SJSA1 (cell line): ENCODE data around the gene FGF1. TPM values are rescaled to one million over a fixed set of nuclear protein-coding genes. Genes with fewer than 3 reads are reported as not detected.

ENCODE experiments used
- DNase-seq, 2 experiments: peaks; one replicate each; pipeline ENCODE4 v3.0.0-alpha.2; 2015 to 2020; ENCODE audit warnings: low spot score in 2 of 2, low read depth in 1 of 2
- H3K27ac ChIP-seq: fragments of 250-450 bp; sonication (Bioruptor Pico); 2 replicates; pipeline ENCODE4 v1.5.1; 2020; ENCODE audit warnings: mild to moderate bottlenecking, moderate library complexity
- H3K27me3 ChIP-seq: fragments of 250-450 bp; sonication (Bioruptor Pico); replicated peaks from 2 replicates; pipeline ENCODE4 v1.5.1; 2020; ENCODE audit warnings: mild to moderate bottlenecking, moderate library complexity
- H3K36me3 ChIP-seq: fragments of 250-450 bp; sonication (Bioruptor Pico); 2 replicates; pipeline ENCODE4 v1.5.1; 2020; ENCODE audit warnings: mild to moderate bottlenecking
- H3K4me1 ChIP-seq: fragments of 250-450 bp; sonication (Bioruptor Pico); replicated peaks from 2 replicates; pipeline ENCODE4 v1.6.1; 2021; ENCODE audit warnings: mild to moderate bottlenecking
- H3K4me3 ChIP-seq: fragments of 250-450 bp; sonication (Bioruptor Pico); 2 replicates; pipeline ENCODE4 v1.5.1; 2020; ENCODE audit warnings: mild to moderate bottlenecking
- H3K9me3 ChIP-seq: fragments of 250-450 bp; sonication (Bioruptor Pico); replicated peaks from 2 replicates; pipeline ENCODE4 v1.5.1; 2020; ENCODE audit warnings: mild to moderate bottlenecking
- total RNA-seq: library from RNA; depleted of rRNA; stranded (reverse); fragments of >200 nt; shearing (Covaris generic); gene quantifications from 2 replicates; pipeline ENCODE4 v1.2.3, GENCODE V29; 2014

Gene FGF1
- total RNA-seq, 1 experiment from 2014 or later: 36.7 TPM

DNA sequence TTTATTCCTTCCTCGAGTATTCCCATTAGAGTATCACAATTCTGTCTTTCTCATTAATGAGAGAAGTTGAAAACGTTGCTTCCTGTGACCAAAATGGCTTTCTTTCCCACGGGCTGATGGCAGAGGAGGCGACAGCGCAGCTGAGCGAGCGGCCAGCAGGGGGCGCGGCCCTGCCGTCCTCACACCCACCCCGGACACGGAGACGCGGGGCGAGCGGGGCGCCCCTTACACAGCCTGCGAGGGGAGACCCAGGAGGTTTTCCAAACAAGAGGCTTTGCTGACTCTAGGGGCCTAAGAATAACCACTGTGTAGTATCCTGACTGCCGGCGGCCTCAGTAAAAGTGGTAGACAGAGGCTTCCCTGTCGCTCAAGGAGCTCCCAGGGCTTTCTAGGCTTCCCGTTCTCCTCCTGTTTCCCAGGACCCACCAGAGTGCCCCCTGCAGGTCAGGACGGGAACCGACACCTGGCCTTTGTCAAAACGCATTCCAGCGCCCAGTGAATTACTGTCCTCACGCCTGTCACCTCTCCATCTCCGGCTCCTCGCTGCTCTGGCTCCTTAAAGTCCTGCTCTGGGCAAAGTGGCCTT, 27.3 kb upstream of the FGF1 start:
- H3K27me3 ChIP-seq: no peaks in the 10 kb centered on the region
- peak; percentile 94 to 99 for DNase-seq
- no peaks in the 10 kb centered on the region for H3K9me3 ChIP-seq
- H3K4me3 ChIP-seq: peak overlapping the region; percentile 50
- no peaks in the 10 kb centered on the region for H3K36me3 ChIP-seq
- peak overlapping the region; percentile 59 for H3K27ac ChIP-seq
- peaks cover 9% of the 10 kb centered on the region for H3K4me1 ChIP-seq

DNA sequence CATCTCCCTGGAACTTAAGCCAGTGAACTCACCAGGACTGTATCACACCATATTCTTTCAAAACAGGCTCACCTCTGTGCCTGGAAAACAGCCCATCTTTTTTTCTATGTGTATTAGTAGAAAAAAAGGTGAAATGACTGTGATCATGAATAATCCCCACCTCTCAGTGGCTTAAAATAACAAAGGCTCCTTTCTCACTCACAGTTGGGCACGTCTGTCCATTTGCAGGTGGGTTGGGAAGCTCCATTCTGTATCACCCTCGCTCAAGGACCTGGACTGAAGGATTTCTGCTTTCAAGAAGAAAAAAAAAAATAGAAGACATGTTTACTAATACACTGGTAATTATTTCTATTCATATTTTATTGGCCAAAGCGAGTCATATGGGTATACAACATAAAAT, 17.3 kb upstream of the FGF1 start:
- Histone ChIP-seq H3K27me3 (no peaks in the 10 kb centered on the region), H3K4me3 (no peak overlapping the region), H3K9me3 (no peaks in the 10 kb centered on the region), H3K36me3 (no peaks in the 10 kb centered on the region), H3K27ac (no peak overlapping the region), H3K4me1 (peaks cover 5% of the 10 kb centered on the region)
- DNase-seq: no peak

DNA sequence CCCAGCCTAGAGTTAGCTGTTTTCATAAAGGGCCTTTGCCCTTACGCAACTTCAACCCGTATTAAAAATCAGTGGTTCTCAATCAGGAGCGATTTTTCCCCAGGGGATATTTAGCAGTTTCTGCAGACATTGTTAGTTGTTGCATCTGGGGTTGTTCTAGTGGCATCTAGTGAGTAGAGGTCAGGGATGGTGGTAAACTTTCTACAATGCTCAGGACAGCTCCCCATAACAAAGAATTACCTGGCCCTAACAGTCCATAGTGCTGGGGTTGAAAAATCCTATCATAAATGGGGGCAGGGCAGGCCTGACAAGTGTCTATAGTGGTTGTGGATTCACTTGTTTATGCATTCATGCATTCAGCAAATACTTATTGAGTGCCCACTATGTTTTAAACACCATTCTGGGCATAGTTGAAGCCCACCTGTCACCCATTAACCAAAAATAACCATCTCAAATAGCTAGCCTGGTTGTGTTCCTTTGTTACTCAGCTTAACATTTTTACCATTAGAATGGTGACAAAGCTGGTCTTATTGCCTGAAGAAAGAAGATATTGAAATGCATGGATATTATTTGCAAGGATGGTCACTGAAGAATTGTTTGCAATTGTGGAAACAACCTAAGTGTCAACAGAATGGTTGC, 15.9 kb upstream of the FGF1 start:
- Histone ChIP-seq H3K4me3 (no peak overlapping the region), H3K27me3 (no peaks in the 10 kb centered on the region), H3K27ac (no peak overlapping the region), H3K9me3 (no peaks in the 10 kb centered on the region), H3K4me1 (peaks cover 11% of the 10 kb centered on the region), H3K36me3 (no peaks in the 10 kb centered on the region)
- no peak for DNase-seq

DNA sequence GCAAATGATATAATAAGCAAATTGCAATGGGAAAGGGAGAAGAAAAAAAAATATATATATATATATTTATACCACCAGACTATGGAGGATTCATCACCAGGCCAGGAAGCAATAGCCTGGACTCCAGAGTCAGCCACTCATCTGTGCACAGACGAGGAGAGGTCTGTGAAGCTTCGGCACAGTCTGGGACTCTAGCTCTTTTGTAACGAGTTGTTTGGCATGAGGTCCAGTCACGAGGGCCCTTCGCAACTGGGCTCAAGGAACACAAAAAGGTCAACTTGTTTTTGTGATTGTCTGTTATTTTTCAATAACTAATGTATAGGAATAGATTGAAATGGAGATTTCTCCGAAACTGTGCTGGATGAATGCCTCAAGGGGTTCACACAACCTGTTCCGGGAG, 14.7 kb upstream of the FGF1 start:
- no peaks in the 10 kb centered on the region for H3K27me3 ChIP-seq
- peaks cover 11% of the 10 kb centered on the region for H3K4me1 ChIP-seq
- H3K27ac ChIP-seq: no peak overlapping the region
- H3K9me3 ChIP-seq: no peaks in the 10 kb centered on the region
- no peaks in the 10 kb centered on the region for H3K36me3 ChIP-seq
- DNase-seq: no peak
- no peak overlapping the region for H3K4me3 ChIP-seq

DNA sequence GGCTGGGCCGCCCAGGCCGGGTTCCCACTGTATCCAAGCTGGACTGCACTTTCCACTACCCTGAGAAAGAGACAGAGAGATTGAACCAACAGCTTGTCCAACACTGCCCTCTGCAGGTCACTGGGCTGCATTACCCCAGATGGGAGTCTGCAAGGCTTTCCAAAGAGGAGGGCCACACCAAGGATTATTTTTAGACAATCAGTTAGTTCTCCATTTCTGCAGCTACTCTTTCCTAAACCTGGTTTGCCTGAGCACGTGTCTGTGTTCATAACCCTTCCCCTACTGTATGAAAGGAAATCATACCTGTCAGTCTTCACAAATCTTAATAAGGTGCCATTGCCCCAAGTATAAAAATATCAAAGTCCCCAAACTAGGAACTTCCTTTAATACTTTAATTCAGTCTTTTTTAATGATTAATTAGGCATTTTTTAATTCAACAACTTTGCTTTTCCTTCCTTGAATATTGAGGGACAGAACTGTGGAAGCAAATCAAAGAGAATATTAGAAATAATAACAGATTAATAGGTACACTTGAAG, 13.4 kb upstream of the FGF1 start:
- H3K4me3 ChIP-seq: no peak overlapping the region
- DNase-seq: peak; percentile 89 to 90
- H3K36me3 ChIP-seq: no peaks in the 10 kb centered on the region
- no peaks in the 10 kb centered on the region for H3K27me3 ChIP-seq
- H3K9me3 ChIP-seq: no peaks in the 10 kb centered on the region
- peaks cover 11% of the 10 kb centered on the region for H3K4me1 ChIP-seq
- H3K27ac ChIP-seq: no peak overlapping the region

DNA sequence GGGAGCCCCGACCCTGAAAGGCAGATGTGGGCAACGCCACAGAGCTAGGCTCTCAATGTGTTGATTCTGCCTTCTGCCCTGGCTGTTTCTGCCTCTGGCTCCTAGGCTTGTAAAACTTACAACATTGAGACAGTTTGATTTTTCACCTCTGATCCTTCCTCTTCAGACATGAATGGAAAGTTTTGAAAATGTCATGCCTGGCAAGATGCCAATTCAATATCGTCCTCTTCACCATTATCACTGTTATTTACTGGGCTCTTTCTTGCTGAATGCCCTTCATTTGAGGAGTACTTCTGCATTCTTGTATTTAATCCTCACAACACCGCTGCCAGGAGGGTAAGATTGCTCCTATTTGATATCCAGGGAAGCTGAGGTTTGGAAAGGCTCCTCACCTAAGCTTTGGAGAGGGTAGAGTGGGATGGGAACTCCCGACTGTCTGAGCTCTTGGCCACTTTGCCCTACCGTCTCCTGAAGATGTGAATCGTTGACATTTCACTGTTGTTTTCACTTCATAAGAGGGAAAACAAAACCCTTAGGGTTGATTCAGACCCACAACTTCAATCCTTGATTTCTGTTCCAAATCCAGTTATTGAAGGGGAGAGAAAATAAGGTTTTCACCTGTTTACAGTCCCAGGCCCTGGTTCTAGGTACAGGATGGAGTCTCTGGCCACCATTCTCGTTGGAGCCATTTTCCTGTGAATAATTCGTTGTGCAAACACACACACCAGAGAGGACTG, 12.7 kb upstream of the FGF1 start:
- peak in 1 of 2 experiments; percentile 12 for DNase-seq
- Histone ChIP-seq H3K36me3 (no peaks in the 10 kb centered on the region), H3K27ac (no peak overlapping the region), H3K27me3 (no peaks in the 10 kb centered on the region), H3K4me3 (no peak overlapping the region), H3K9me3 (no peaks in the 10 kb centered on the region), H3K4me1 (peaks cover 11% of the 10 kb centered on the region)

DNA sequence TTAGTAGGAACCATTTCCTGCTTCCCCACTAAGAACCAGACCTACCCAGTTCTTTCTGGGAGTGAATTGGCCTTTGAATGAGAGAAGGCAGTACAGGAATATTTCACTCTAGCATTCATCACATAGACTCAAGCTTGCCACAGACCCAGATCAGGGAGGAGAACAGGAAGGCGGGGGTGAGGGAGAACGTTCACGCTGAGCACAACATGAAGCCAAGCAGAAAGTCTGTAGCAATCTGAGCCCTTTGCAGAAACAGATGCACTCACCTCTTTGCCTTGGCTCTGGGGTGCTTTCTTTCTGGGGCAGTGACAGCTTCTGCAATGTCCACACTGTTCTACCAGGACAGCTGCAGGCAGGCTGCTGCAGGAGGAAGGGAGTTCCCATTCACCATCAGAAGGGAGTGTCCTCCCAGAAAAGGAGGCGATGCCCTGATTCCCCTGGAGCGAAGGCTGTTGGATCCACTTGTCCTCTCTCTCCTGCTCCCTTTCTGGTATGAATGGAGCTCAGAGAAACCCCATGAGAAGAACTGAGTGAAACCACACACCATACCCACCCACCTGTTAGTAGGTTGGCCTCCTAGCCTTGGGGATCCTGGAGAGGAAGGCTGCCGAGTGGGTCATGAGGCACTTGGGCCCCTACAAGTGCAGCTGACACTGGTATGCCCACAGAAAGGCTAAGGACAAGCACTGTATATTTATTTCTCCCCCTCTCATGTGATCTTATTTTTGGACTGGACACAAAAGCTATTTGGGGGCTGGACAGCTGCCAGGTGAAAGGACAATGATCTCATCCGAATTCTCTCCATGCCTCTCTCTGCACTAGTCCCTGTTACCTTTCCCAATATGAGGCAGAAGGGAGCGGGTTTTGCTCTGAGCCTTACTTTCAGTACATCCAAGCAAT, 11.7 kb upstream of the FGF1 start:
- Histone ChIP-seq H3K36me3 (no peaks in the 10 kb centered on the region), H3K4me1 (peaks cover 11% of the 10 kb centered on the region), H3K27me3 (no peaks in the 10 kb centered on the region), H3K9me3 (no peaks in the 10 kb centered on the region), H3K4me3 (no peak overlapping the region), H3K27ac (no peak overlapping the region)
- DNase-seq: peak in 1 of 2 experiments; percentile 50

DNA sequence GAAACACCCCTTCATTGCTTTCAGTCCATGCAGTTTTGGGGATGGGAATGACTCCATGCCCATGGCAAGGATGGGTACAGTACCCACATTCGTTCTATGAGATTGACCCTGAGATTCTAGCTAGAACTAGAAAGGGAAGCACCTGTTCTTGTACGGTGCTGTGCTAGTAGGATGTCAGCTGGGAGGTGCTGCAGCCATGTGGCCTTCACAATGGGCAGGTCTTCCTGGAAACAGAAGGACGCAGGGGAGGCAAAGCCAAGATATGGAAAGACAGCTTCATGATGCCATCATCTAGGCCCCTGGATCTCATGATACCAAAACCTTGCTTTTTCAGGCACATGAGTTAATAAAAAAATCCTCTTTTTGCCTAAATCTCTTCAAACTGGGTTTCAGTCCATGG, 10.5 kb upstream of the FGF1 start:
- no peaks in the 10 kb centered on the region for H3K9me3 ChIP-seq
- no peak for DNase-seq
- no peaks in the 10 kb centered on the region for H3K27me3 ChIP-seq
- no peak overlapping the region for H3K4me3 ChIP-seq
- H3K4me1 ChIP-seq: peaks cover 11% of the 10 kb centered on the region
- H3K27ac ChIP-seq: no peak overlapping the region
- no peaks in the 10 kb centered on the region for H3K36me3 ChIP-seq

DNA sequence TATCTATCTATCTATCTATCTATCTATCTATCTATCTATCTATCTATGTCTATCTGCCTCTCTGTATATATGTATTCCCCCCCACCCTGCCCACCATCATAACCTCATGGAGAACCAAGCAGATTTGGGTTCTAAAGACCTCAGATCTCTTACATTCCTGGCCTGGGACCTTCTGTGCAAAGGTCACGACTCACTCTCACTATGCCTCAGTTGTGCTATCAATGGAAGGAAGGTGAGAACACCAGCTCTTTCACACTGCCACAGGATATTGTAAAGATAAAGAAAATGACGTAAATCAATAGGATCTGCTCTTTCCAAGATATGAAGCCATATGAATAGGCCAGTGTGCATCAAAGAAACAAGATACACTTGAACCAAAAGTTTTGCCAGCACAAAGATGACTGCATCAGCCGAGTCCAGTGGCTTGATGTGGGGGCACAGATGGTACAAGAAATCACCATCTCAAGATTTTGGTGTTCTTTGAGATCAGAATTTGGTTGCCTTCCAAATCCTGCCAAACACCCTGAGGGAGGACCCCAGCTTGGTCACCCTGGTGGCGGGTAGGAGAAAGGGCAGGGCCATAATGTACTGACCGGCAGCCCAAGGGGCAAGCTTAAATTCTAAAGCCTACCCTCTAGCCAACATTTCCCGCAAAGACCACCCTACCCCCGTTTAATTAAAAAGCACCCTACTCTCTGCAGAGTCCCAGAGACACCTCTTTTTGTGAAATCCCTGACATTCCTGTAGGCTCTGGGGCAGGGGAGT, 8.4 kb upstream of the FGF1 start:
- no peak overlapping the region for H3K4me3 ChIP-seq
- H3K36me3 ChIP-seq: no peaks in the 10 kb centered on the region
- no peak for DNase-seq
- no peaks in the 10 kb centered on the region for H3K27me3 ChIP-seq
- peaks cover 11% of the 10 kb centered on the region for H3K4me1 ChIP-seq
- H3K27ac ChIP-seq: no peak overlapping the region
- no peaks in the 10 kb centered on the region for H3K9me3 ChIP-seq

DNA sequence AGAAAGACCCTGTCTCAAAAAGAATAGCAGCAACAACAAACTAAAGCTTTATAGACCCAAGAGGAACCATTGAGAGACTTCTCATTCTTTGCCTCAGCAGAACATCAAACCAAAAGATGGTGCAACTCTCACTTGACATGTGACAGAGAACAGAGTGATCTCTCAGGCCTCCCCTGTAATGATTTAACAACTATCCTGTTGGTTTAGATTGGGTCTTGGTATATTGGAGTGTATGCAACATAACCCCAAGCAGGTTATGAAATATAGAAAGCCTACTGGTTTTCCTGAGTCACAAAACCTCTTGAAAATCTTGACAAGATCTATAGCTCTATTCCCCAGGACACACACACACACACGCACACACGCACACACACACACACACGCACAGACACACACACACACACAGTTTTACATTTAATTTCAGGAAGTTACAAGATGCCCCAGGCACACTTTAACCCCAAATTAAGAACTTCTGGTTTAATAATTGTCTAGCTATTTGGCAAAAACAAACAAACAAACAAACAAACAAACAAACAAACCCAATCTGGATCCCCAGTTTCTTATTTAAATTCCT, 6.5 kb upstream of the FGF1 start:
- no peak overlapping the region for H3K4me3 ChIP-seq
- no peak overlapping the region for H3K27ac ChIP-seq
- H3K4me1 ChIP-seq: no peaks in the 10 kb centered on the region
- no peaks in the 10 kb centered on the region for H3K9me3 ChIP-seq
- H3K27me3 ChIP-seq: no peaks in the 10 kb centered on the region
- no peaks in the 10 kb centered on the region for H3K36me3 ChIP-seq
- no peak for DNase-seq

DNA sequence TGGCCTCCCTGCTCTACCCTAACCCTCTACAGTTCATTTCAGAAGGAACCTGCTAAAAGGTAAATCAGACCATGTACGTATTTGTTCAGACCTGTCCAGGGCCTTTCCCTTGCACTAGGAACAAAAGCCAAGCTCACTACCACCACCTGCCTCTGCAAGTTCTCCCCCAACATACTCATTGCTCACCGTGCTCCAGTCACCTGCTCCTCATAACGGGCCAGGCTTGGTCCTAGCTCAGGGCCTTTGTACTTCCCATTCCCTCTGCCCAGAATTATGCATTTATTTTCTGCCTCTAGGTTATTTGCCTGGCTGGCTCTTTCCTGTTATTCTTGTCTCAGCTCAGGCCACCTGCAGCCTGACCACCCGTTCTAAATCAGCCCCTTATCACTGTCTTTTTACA, 4.8 kb upstream of the FGF1 start:
- Histone ChIP-seq H3K27me3 (no peaks in the 10 kb centered on the region), H3K4me1 (peaks cover 11% of the 10 kb centered on the region), H3K27ac (no peak overlapping the region), H3K4me3 (no peak overlapping the region), H3K36me3 (no peaks in the 10 kb centered on the region), H3K9me3 (no peaks in the 10 kb centered on the region)
- no peak for DNase-seq

DNA sequence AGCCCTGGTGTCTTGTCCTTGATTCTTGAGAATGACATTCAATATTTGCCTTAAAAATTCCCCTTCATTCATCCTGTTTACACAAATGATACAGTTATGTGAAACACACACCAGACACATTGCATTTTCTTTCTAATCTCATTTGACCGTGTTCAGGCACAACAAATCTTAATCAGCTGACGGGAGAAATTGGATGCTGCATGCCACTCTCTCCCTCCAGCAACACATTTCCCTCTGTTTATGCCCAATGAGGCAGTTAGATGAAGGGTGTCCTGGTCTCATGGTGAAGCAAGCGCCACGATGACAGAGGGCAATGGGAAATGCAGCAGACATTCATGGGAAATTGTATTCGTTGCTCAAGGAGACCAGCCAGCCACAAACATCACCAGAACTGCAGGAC, 3.2 kb upstream of the FGF1 start:
- H3K36me3 ChIP-seq: no peaks in the 10 kb centered on the region
- H3K27ac ChIP-seq: no peak overlapping the region
- H3K27me3 ChIP-seq: no peaks in the 10 kb centered on the region
- no peak overlapping the region for H3K4me3 ChIP-seq
- no peak for DNase-seq
- no peaks in the 10 kb centered on the region for H3K9me3 ChIP-seq
- H3K4me1 ChIP-seq: peaks cover 27% of the 10 kb centered on the region
